NK-92 treated with Interleukin-12 subunit alpha and Interleukin-12 subunit beta, amount 100 ng/mL, for 24 hours (cell line): ENCODE data around the gene DIP2C.
"Not testable (repeated sequence)": the region's sequence is repeated elsewhere in the genome, so short reads cannot be mapped to it uniquely, and the experiment has no call there.

Source experiments
- DNase-seq: peaks from one replicate; lab custom pipeline; 2025; lab: John Stamatoyannopoulos, UW

The DIP2C gene

DNA sequence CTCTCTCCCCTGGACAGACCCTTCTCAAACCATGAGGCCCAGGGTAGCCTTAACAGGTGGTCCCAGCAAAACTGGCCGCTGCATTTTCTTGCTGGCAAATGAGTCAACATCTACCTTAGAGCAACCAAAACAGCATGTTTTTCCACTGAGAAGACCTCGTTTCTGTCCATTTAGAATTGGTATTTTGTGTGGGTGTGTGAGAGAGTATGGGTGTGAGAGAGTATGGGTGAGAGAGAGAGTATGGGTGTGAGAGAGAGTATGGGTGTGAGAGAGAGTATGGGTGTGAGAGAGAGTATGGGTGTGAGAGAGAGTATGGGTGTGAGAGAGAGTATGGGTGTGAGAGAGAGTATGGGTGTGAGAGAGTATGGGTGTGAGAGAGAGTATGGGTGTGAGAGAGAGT is 157.1 kb downstream of the DIP2C start:
- DNase-seq, result not testable (repeated sequence)

GRCh38 chr10:531541-531940 is 157.9 kb downstream of the DIP2C start:
- no peak for DNase-seq

- DNase-seq, result no peak
Measured at GRCh38 chr10:530717-531116, 158.8 kb downstream of the DIP2C start.

DNA sequence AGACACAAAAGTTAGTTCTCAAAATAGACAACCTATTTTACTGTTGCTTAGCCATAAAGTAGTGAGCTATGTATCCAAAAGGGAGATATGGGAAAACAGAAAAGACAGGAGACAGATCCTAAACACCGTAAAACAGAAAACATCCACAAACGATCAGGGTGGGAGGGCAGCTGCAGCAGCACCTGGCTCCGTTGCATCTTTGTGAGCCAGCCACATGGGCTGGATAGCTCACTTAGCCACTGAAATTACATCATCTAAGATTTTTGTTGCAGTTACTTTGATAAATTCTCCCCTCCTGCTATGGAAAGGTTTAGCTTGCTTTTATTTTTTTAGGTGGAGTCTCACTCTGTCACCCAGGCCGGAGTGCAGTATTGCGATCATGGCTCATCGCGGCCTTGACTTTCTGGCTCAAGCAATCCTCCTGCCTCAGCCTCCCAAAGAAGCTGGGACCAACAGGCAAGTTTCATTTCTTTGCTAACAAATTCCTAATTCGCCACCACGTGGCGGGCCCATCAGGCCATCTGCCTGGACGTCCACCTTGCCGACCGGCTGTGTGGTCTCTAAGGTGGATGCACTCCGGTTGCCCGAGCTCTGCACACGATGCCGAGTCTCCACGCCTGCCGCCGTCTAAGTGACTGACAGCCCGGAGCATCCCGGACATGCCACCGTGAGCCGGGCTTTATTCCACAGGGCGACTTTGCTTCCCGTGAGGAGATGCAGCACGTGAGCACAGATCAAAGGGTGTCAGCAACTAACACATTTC is 159.8 kb downstream of the DIP2C start:
- no peak for DNase-seq

- DNase-seq, result no peak
Measured at GRCh38 chr10:528173-529165, 161.0 kb downstream of the DIP2C start.

GRCh38 chr10:527416-527815 is 162.1 kb downstream of the DIP2C start:
- DNase-seq, result no peak

DNA sequence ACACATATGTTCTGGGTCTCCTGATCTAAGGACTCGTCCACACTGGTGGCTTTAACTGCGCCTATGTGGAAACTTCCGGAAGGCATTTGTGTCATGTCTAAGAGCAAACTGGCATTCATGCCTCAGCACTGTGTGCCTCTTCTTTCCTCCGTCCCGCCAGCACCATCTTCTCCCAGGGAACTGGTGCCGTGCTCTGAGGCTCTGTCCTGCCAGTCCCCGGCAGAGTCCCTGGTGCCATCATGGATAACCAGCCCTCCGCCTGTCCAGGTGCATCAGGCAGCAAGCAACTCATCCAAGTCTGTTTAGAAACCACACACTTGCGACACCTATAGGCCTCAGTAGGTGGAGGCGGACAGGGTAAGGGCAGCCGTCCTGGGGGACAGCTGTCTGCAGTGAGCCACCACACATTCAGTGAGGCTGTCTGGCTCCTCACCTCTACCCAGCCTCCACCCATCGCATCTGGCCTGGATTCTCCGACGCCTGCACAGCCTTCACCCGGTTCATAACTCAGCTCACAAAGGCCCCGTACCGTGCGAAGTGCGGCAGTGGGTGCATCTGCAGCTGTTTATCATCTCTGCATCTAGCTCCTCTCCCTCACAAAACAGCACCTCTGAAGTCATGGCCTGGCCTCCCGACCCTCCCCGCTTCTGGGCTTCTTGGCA is 162.7 kb downstream of the DIP2C start:
- no peak for DNase-seq

DNA sequence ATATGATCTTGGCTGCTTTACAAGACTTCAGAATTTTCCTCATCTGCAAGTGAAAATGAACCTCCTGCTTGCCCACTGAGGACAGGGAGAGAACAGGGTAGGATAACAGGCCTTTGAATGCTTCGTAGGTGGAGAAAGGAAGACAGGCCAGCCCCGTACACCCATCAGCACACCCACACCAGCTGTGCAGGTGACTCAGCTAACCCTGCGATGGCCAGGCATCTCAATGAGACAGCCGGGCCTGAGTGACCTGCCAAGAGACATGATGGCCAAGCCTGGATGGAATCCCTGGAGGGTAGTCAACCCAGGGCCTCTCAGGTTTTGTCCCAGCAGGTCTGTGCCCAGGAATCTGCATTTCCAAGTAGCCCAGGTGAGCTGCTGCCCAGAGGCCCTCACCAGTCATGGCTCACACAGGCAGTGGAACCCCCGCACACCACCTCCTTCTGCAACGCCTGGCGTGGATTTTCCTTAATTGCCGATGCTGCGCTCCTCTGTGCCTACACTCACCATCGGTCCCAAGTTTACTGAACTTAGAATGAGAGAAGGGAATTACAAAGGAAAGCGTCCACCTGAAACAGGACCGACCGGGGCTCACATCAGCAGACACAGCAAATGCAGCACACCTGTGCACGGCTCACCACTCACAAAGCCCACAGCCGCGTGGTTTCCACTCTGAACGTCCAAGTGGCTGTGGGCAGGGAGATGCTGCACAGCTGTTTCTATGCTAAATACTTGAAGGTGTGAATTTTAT is 163.7 kb downstream of the DIP2C start:
- no peak for DNase-seq

DNA sequence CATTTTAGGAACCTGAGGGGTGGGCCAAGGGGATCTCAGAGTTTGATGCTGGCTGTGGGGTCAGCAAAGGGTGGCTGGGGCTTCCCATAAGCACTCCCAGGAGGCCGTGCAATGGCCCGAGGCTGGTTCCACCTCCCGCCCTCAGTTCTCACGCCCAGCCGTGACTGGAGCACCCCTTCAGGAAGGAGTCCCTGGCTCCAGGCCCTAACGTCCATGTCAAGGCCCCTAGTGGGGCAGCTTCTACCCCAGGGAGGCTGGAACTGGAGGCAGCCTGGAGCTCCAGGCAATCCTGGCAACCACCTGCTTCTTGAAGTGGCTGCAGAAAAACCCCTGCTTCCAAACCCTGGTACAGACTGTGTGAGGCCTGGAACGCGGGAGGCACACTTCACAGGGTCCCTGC is 165.5 kb downstream of the DIP2C start:
- DNase-seq, result no peak

- DNase-seq, result no peak
Measured at GRCh38 chr10:522350-522749, 167.1 kb downstream of the DIP2C start.

DNA sequence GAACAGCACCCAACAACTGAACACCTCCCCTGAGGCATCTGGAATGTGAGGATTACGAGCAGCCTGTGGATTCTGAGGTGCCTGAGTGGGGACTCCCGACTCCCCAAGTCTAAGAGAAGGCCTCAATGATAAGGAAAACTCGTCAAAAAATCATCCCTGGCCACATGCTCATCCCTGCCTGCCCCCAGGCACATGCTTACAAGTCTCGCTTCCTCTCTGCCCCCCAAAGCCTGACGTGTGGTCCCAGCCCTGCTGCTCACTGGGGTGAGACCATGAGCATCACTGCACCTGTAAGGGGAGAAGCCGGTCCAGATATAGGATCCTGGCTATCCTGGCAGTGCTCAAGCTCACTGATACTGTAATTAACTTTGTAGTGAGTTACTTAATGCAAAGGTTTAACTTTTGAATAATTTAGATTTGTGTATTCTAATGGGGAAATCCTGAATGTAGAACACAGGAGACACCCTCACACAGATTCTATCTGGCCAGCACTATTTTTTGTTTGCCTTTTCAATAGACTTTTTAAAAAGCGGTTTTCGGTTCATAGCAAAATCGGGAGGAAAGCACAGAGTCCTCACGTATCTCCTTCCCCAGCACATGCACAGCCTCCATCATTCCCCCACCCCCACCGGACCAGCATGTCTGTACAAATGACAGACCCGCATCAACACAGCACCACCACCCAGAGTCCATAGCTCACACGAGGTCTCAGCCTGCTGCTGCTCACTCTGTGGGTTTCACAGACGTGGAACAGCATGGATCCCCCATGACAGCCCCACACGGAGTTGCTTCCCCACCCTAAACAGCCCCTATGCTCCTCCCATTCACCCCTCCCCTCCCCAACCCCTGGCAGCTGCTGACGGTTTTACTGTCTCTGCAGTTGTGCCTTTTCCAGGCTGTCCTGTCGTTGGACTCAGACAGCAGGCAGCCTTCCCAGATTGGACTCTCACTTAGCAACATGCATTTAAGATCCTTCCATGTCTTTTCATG is 167.9 kb downstream of the DIP2C start:
- DNase-seq, result no peak

- DNase-seq, result no peak
Measured at GRCh38 chr10:520402-520787, 169.1 kb downstream of the DIP2C start.

DNA sequence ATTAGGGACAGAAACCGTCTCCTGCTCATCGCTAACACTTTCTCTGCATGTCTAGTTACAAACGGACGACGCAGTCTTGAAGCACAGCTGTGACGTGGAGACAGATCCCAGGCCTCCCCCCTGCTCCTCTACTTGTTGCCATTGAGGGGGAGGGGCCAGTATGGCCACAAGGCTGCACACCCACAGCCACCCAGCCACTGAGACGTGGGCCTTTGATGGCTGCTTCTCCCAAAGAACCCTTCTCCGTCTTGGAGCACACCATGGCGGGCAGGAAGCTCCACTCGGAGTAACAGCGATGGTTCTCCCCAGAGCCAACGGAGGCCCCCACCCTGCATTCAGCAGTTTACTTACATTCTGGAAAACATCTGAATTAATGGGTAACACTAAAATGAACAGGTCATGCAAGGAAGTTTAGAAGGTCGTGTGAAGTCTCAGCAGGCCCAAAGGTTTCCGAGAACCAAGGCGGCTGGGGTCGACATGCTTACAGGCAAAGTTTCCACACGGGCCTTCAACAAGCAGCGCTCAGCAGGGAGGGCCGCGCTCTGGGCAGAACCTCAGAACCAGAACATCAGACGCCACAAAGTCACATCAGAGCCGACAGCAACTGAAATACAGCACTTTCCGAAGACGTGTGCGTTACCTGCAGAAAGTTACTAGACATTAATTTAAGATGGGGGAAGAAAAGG is 169.6 kb downstream of the DIP2C start:
- no peak for DNase-seq

DNA sequence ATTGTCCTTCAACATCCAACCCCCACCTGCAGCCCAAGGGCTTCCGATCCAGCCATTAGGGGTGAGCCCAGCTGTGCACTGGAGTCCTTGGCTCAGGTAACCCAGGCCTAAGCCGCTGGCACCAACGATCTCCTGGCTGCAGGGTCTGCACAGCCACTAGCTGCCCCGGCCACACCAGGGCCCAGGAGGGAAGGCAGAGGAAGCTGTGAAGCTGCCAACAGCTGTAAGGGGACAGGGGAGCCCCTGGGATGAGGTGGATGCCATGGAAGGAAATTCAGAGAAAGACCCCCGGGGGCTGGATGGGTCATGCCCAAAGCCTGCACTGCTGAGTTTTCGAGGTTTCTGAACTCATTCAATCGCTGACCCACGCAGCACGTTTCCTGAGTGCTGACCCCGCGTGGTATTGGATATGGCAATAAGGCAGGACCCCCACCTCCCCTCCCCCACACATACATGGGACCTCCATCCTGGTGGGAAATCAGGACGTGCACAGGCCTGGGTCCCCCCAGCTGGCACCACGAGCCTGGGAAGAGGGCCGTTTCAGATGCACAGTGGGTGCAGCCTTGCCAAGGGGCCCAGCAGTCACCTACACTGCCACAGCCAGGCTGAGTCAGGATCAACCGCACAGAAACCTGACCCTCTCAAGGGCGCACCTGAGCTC is 170.3 kb downstream of the DIP2C start:
- no peak for DNase-seq

DNA sequence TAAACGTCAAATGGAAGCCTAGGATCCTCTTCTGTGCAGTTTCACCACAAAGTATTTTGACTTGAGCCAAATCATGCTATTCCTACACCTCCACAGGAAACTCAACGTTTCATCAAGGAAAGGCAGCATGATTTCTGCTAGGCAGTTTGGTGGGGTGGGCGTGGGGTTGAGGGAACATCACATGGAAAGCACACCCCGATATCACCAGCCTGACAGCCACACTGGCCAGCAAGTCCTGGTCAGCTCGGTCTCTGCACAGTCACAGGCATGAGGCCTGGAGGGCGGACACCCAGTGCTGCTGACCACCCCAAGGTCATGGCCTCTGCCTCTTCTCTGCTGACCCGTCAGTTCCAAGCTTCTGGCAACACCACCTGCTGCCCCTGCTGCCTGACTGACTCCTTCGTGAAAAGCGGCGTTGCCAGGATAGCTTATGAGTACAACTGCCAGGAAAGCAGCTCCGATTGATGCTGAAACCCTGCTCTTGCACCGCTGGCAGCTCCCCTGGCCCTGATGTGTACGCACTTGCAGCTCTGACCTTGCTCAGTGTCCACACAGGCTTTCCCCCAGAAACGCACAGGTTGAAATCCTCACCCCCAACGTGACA is 171.5 kb downstream of the DIP2C start:
- DNase-seq, result no peak

DNA sequence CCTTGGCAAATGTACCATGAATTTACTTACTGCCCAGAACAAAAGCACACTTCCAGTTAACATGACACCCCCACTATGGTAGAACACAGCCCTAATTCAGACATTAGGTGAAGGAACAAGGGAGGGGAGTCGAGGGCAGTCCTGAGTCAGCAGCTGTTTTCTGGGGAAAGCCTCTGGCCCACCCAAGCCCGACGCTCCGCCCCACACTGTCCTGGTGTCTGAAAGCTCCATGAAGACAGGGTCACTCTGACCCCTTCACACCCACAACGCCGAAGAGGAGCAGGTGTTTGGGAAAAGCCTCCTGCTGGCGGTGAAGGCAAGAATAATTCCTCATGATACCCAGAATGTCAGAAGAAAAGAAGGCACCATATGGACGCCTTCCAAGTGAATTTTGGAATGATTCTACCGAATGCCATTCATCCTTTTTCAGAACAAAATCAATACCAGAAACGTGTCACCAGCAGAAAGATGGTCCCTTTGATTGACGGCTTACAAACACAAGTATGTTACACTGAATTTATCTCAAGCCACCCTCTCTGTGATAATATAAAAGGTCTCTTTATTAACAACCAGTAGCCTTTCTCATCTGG is 172.1 kb downstream of the DIP2C start:
- DNase-seq, result no peak

- DNase-seq, result no peak
Measured at GRCh38 chr10:516764-517163, 172.7 kb downstream of the DIP2C start.

DNA sequence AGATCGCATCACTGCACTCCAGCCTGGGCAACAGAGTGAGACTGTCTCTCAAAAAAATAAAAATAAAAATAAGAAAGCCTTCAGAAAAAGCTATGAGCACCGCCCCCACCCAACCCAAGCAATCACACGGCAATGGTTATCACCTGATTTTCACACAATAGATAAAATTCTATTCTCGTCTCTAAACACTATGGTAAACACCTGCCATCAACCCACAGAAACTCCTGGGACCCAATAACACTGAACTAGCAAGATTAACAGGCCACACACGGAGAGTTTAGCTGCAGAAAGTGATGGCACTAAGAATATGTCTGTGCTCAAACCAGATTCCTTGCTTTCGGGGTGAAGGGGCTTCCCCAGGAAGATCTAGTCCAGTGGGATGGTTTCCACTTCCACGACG is 173.8 kb downstream of the DIP2C start:
- DNase-seq, result no peak
